Activated CD4-positive, alpha-beta T cell treated with anti-CD3 and anti-CD28 coated beads, Interleukin-2, amount 10 ng/mL, durations not matched to agents 24 days and 14 days (primary cell): ENCODE results near the gene NID2. TPM values are rescaled to one million over a fixed set of nuclear protein-coding genes. Genes with fewer than 3 reads are reported as not detected.
A peak's percentile ranks its signal among the peaks of the same experiment; 100 is the strongest.

Source experiments
- DNase-seq: peaks from one replicate; pipeline ENCODE4 v3.0.0; 2022
- H3K27ac Mint-ChIP-seq: one replicate; pipeline ENCODE4 v1.8.0; 2022; ENCODE audit warnings: mild to moderate bottlenecking, mixed read lengths
- H3K27me3 Mint-ChIP-seq: one replicate; pipeline ENCODE4 v1.8.0; 2022; ENCODE audit warnings: mixed read lengths
- H3K36me3 Mint-ChIP-seq: one replicate; pipeline ENCODE4 v1.8.0; 2022; ENCODE audit warnings: low read depth, mild to moderate bottlenecking, mixed read lengths
- H3K4me1 Mint-ChIP-seq: one replicate; pipeline ENCODE4 v1.8.0; 2021; ENCODE audit warnings: mixed read lengths
- H3K4me3 Mint-ChIP-seq: one replicate; pipeline ENCODE4 v1.8.0; 2022; ENCODE audit warnings: mild to moderate bottlenecking, moderate library complexity, mixed read lengths
- H3K9me3 Mint-ChIP-seq: one replicate; pipeline ENCODE4 v1.8.0; 2021; ENCODE audit warnings: mixed read lengths
- intact Hi-C: fragments of 100-400 bp; cut with micrococcal nuclease; formaldehyde crosslinking; loops from one replicate; pipeline ENCODE4 v1.15.1; 2023
- total RNA-seq: library from RNA; stranded (reverse); gene quantifications from 2 replicates; pipeline ENCODE4 v1.2.3, GENCODE V29; 2022

NID2 gene
- total RNA-seq, 1 donor from 2014 or later = 0.09 TPM

- no peak overlapping the region for H3K4me3 Mint-ChIP-seq
- H3K27me3 Mint-ChIP-seq = no peaks in the 10 kb centered on the region
- intact Hi-C loops = no loop called here
- peaks cover 23% of the 10 kb centered on the region for H3K4me1 Mint-ChIP-seq
- H3K27ac Mint-ChIP-seq = no peak overlapping the region
- DNase-seq = no peak
- no peaks in the 10 kb centered on the region for H3K36me3 Mint-ChIP-seq
- H3K9me3 Mint-ChIP-seq = no peaks in the 10 kb centered on the region
Observed at GRCh38 chr14:51981218-51981854, 87.5 kb downstream of the NID2 start.

GRCh38 chr14:51979088-51979709 lies 89.7 kb downstream of the NID2 start:
- no peak overlapping the region for H3K4me3 Mint-ChIP-seq
- intact Hi-C loops = loop anchor here (2.0 to 5.0 kb wide), 3 partner anchors 117 to 198 kb away; partner anchors contain the start of gene GNG2
- peak; percentile 95 for DNase-seq
- peaks cover 23% of the 10 kb centered on the region for H3K4me1 Mint-ChIP-seq
- H3K9me3 Mint-ChIP-seq = no peaks in the 10 kb centered on the region
- H3K27me3 Mint-ChIP-seq = no peaks in the 10 kb centered on the region
- H3K36me3 Mint-ChIP-seq = no peaks in the 10 kb centered on the region
- no peak overlapping the region for H3K27ac Mint-ChIP-seq

GRCh38 chr14:51978681-51979085 lies 90.2 kb downstream of the NID2 start:
- Mint-ChIP-seq H3K9me3 (no peaks in the 10 kb centered on the region), H3K36me3 (no peaks in the 10 kb centered on the region), H3K27ac (no peak overlapping the region), H3K27me3 (no peaks in the 10 kb centered on the region), H3K4me1 (peaks cover 23% of the 10 kb centered on the region), H3K4me3 (no peak overlapping the region)
- no peak for DNase-seq
- intact Hi-C loops = loop anchor here (2.0 to 5.0 kb wide), 3 partner anchors 116 to 198 kb away; partner anchors contain the start of gene GNG2

GRCh38 chr14:51977075-51977474 lies 91.8 kb downstream of the NID2 start:
- intact Hi-C loops = loop anchor here (5.0 kb wide), 2 partner anchors 115 to 150 kb away; partner anchors contain the start of gene GNG2
- Mint-ChIP-seq H3K36me3 (no peaks in the 10 kb centered on the region), H3K4me1 (peaks cover 20% of the 10 kb centered on the region), H3K27me3 (no peaks in the 10 kb centered on the region), H3K4me3 (no peak overlapping the region), H3K27ac (no peak overlapping the region), H3K9me3 (no peaks in the 10 kb centered on the region)
- no peak for DNase-seq

- Mint-ChIP-seq H3K36me3 (peaks cover 13% of the 10 kb centered on the region), H3K27ac (no peak overlapping the region), H3K4me1 (no peaks in the 10 kb centered on the region), H3K27me3 (no peaks in the 10 kb centered on the region), H3K9me3 (no peaks in the 10 kb centered on the region), H3K4me3 (no peak overlapping the region)
- intact Hi-C loops = no loop called here
- no peak for DNase-seq
Observed at GRCh38 chr14:51972566-51972965, 96.3 kb downstream of the NID2 start.

- Mint-ChIP-seq H3K9me3 (no peaks in the 10 kb centered on the region), H3K36me3 (peaks cover 24% of the 10 kb centered on the region), H3K4me3 (no peak overlapping the region), H3K27ac (no peak overlapping the region), H3K27me3 (no peaks in the 10 kb centered on the region), H3K4me1 (peaks cover 1% of the 10 kb centered on the region)
- intact Hi-C loops = no loop called here
- DNase-seq = no peak
Observed at GRCh38 chr14:51969852-51970540, 98.9 kb downstream of the NID2 start.

GRCh38 chr14:51967521-51967920 lies 101.3 kb downstream of the NID2 start:
- Mint-ChIP-seq H3K27ac (no peak overlapping the region), H3K9me3 (no peaks in the 10 kb centered on the region), H3K4me1 (peaks cover 11% of the 10 kb centered on the region), H3K4me3 (no peak overlapping the region), H3K27me3 (no peaks in the 10 kb centered on the region), H3K36me3 (peaks cover 36% of the 10 kb centered on the region)
- intact Hi-C loops = no loop called here
- DNase-seq = no peak

- Mint-ChIP-seq H3K27ac (peak overlapping the region; percentile 65), H3K4me1 (peaks cover 21% of the 10 kb centered on the region), H3K27me3 (no peaks in the 10 kb centered on the region), H3K4me3 (peak overlapping the region; percentile 56), H3K36me3 (peaks cover 59% of the 10 kb centered on the region), H3K9me3 (peaks cover 18% of the 10 kb centered on the region)
- intact Hi-C loops = no loop called here
- no peak for DNase-seq
Observed at GRCh38 chr14:51963286-51963685, 105.6 kb downstream of the NID2 start.

GRCh38 chr14:51962711-51963110 lies 106.1 kb downstream of the NID2 start:
- H3K9me3 Mint-ChIP-seq = peaks cover 22% of the 10 kb centered on the region
- peaks cover 21% of the 10 kb centered on the region for H3K4me1 Mint-ChIP-seq
- H3K27ac Mint-ChIP-seq = peak overlapping the region; percentile 50
- intact Hi-C loops = no loop called here
- no peak for DNase-seq
- H3K4me3 Mint-ChIP-seq = peak overlapping the region; percentile 19
- no peaks in the 10 kb centered on the region for H3K27me3 Mint-ChIP-seq
- peaks cover 62% of the 10 kb centered on the region for H3K36me3 Mint-ChIP-seq

GRCh38 chr14:51960866-51961265 lies 108.0 kb downstream of the NID2 start:
- DNase-seq = no peak
- peaks cover 24% of the 10 kb centered on the region for H3K4me1 Mint-ChIP-seq
- intact Hi-C loops = no loop called here
- H3K27me3 Mint-ChIP-seq = no peaks in the 10 kb centered on the region
- no peak overlapping the region for H3K4me3 Mint-ChIP-seq
- H3K36me3 Mint-ChIP-seq = peaks cover 72% of the 10 kb centered on the region
- no peak overlapping the region for H3K27ac Mint-ChIP-seq
- peaks cover 29% of the 10 kb centered on the region for H3K9me3 Mint-ChIP-seq

- Mint-ChIP-seq H3K4me3 (no peak overlapping the region), H3K27ac (no peak overlapping the region), H3K9me3 (peaks cover 29% of the 10 kb centered on the region), H3K27me3 (no peaks in the 10 kb centered on the region), H3K36me3 (peaks cover 75% of the 10 kb centered on the region), H3K4me1 (peaks cover 23% of the 10 kb centered on the region)
- intact Hi-C loops = no loop called here
- DNase-seq = no peak
Observed at GRCh38 chr14:51959928-51960327, 108.9 kb downstream of the NID2 start.

- no peak overlapping the region for H3K27ac Mint-ChIP-seq
- H3K36me3 Mint-ChIP-seq = peaks cover 85% of the 10 kb centered on the region
- peaks cover 29% of the 10 kb centered on the region for H3K9me3 Mint-ChIP-seq
- no peaks in the 10 kb centered on the region for H3K27me3 Mint-ChIP-seq
- H3K4me3 Mint-ChIP-seq = no peak overlapping the region
- peaks cover 18% of the 10 kb centered on the region for H3K4me1 Mint-ChIP-seq
- intact Hi-C loops = no loop called here
- no peak for DNase-seq
Observed at GRCh38 chr14:51957950-51958349, 110.9 kb downstream of the NID2 start.
